Spleen (tissue), 7 donors: ENCODE measurements around the gene HEMK1.

Source experiments
- POLR2A ChIP-seq, 3 donors: fragments of 450-650 bp; IDR thresholded peaks; one replicate each; pipeline ENCODE4 v1.5.1; 2017; ENCODE audit warnings: antibody characterized with exemption in 3 of 3, mild to moderate bottlenecking in 1 of 3
- POLR2AphosphoS5 ChIP-seq, 3 donors: sonication (generic); formaldehyde crosslinking; IDR thresholded peaks; one replicate each; pipeline ENCODE4 v1.5.1; 2017; ENCODE audit warnings: antibody characterized with exemption in 3 of 3
- TF ChIP-seq, protein P1 (sequence below), 11 experiments: fragments of 200-600 bp in 7 of 11; fragments of 450-650 bp in 4 of 11; sonication (generic) in 4 of 11; IDR thresholded peaks in 8 of 11; conservative IDR thresholded peaks in 3 of 11; 1 replicate in 7 of 11; 2 replicates in 4 of 11; pipeline versions ENCODE4 v1.4.0 to v1.8.0; 2016 to 2021; ENCODE audit warnings: antibody characterized with exemption in 11 of 11, inconsistent platforms in 4 of 11, mild to moderate bottlenecking in 1 of 11
- donor health status: DM: no; HTN: no; CAD: no; lungs with moderate emphysema.
- donor health status: DM: no; HTN: no; CAD: no.
- donor health status: DM: no; HTN: no; CAD: no.

DNA sequence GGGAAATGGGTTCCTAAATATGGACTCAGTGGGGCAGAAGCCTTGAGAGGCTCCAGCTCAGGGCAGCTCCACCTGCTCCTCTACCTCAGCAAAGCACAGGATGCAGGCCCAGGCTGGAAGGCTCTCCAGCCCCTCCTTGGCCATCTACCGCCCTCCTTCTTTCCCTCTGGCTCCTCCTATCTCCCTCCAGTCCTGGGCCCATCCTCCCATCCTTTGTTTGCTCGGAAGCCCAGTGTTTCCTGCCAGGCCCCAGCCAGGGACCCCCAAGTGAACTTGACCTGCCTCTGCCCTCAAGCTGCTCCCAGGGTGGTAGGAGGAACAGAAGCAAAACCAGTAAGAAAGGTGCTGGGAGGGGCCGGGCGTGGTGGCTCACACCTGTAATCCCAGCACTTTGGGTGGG, 67.7 kb downstream of the HEMK1 start:
- TF ChIP-seq, protein P1, sequence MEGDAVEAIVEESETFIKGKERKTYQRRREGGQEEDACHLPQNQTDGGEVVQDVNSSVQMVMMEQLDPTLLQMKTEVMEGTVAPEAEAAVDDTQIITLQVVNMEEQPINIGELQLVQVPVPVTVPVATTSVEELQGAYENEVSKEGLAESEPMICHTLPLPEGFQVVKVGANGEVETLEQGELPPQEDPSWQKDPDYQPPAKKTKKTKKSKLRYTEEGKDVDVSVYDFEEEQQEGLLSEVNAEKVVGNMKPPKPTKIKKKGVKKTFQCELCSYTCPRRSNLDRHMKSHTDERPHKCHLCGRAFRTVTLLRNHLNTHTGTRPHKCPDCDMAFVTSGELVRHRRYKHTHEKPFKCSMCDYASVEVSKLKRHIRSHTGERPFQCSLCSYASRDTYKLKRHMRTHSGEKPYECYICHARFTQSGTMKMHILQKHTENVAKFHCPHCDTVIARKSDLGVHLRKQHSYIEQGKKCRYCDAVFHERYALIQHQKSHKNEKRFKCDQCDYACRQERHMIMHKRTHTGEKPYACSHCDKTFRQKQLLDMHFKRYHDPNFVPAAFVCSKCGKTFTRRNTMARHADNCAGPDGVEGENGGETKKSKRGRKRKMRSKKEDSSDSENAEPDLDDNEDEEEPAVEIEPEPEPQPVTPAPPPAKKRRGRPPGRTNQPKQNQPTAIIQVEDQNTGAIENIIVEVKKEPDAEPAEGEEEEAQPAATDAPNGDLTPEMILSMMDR (IDR thresholded peaks at IDR 0.05 in 8 of 11, conservative IDR thresholded peaks at IDR 0.05 in 3 of 11), result no peak
- TF ChIP-seq POLR2A (IDR thresholded peaks at IDR 0.05) (no peak), POLR2AphosphoS5 (IDR thresholded peaks at IDR 0.05) (no peak)
